Pancreas (tissue), 10 donors: ENCODE results near the gene SCARB1. TPM values are rescaled to one million over a fixed set of nuclear protein-coding genes. Genes with fewer than 3 reads are reported as not detected.

ENCODE experiments used
- ATAC-seq, 4 donors: fragments of 200-7000 bp; cut with Tn5 transposase; one replicate each; pipeline versions ENCODE4 v1.8.0 to v1.9.1; 2020; ENCODE audit warnings: mild to moderate bottlenecking in 4 of 4, moderate library complexity in 4 of 4
- DNase-seq, 6 donors: peaks; one replicate each; pipeline ENCODE4 v3.0.0-alpha.2; 2020
- FAIRE-seq: peaks from 2 replicates; lab custom pipeline; 2012; peaks lifted over from hg19 to GRCh38; lab: Jason Lieb, UNC
- H3K27ac ChIP-seq, 4 donors: fragments of 200-600 bp; sonication (generic); 1 replicate in 3 of 4; 2 replicates in 1 of 4; pipeline versions ENCODE4 v1.5.0 to v1.8.0; 2020
- H3K27me3 ChIP-seq, 4 donors: fragments of 200-600 bp; one replicate each; pipeline ENCODE4 v1.8.0; 2021
- H3K36me3 ChIP-seq, 3 donors: fragments of 200-600 bp; sonication (generic) in 1 of 3; one replicate each; pipeline versions ENCODE4 v1.5.0 to v1.8.0; 2020 to 2021
- H3K4me1 ChIP-seq, 3 donors: fragments of 200-600 bp; one replicate each; pipeline ENCODE4 v1.8.0; 2021
- H3K4me3 ChIP-seq, 4 donors: fragments of 200-600 bp; sonication (generic) in 2 of 4; one replicate each; pipeline versions ENCODE4 v1.5.0 to v1.8.0; 2020 to 2021
- H3K9me3 ChIP-seq, 4 donors: fragments of 200-600 bp; one replicate each; pipeline ENCODE4 v1.8.0; 2021
- WGBS, 2 donors: extraction: QIAGEN DNeasy Blood & Tissue Kit; methylation state at CpG; one replicate each; pipeline ENCODE4 v1.1.7; 2013; 5-methylcytosine and 5-hydroxymethylcytosine counted together
- intact Hi-C, 3 donors: fragments of 100-400 bp; cut with DNase I; formaldehyde crosslinking; loops; one replicate each; pipeline versions ENCODE4 v1.11.1 to v1.14.2; 2022
- polyA plus RNA-seq, 2 donors: library from polyadenylated mRNA; stranded (reverse); fragments of 200-250 nt; gene quantifications; one replicate each; pipeline ENCODE4 v1.2.3, GENCODE V29; 2013
- total RNA-seq, 6 donors: library from RNA; stranded (reverse); fragmentation: NEBNext Ultra II Directional in 4 of 6; extraction: Animal tissue kit (Norgen Biotek cat#: 25700) in 4 of 6; gene quantifications; one replicate each; pipeline versions ENCODE4 v1.2.1 to v1.2.4, GENCODE V29; 2021 to 2023
- TF ChIP-seq, protein P1 (sequence below), 4 donors: fragments of 200-600 bp; sonication (generic) in 3 of 4; IDR thresholded peaks; one replicate each; pipeline versions ENCODE4 v1.5.0 to v1.8.0; 2021; ENCODE audit warnings: antibody characterized with exemption in 4 of 4
- donor health status: healthy with polysubstance abuse.
- donor health status: DM: no; HTN: no; CAD: no; lungs with moderate emphysema.
- donor health status: DM: no; HTN: no; CAD: no.
- donor health status: control.
- donor health status: control.
- donor health status: Bipolar disorder and iron deficiency.
- donor health status: DM: yes; HTN: yes; CAD: no.
- donor health status: DM: no; HTN: no; CAD: no.
- donor health status: DM: no; HTN: no; CAD: no.
- donor health status: DM: yes; HTN: yes; CAD: no.

The SCARB1 gene
- total and polyA plus RNA-seq, 8 donors = 4.7 to 14.7 (median 9.6) TPM

DNA sequence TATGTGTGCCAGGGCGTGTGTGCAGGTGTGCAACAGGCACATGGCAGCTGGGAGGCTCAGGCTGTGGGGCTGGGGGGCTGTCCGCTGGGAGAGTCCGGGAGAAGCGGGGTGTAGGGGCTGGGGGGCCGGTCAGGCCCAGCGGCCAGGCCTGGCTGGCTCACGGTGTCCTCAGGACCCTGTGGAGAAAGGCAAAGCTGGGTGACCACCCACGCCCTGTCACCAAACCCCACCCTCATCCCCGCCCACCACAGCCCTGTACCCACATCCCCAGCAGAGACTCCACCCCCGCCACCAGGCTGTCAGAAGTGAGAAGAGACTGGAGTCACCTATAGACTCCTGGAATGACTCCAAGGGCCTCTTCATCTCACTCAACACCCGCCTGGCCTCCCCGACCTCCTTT lies 85.3 kb downstream of the SCARB1 start:
- Histone ChIP-seq H3K4me1 (no peaks in the 10 kb centered on the region), H3K9me3 (no peaks in the 10 kb centered on the region), H3K27me3 (no peaks in the 10 kb centered on the region), H3K36me3 (no peaks in the 10 kb centered on the region), H3K27ac (no peak overlapping the region), H3K4me3 (no peak overlapping the region)
- intact Hi-C loops = loop anchor here in 1 of 3 donors (10.0 kb wide), 1 partner anchor 734 kb away; no protein-coding TSS in a partner anchor
- FAIRE-seq (no peak), DNase-seq (no peak), ATAC-seq (no peak)
- TF ChIP-seq, protein P1, sequence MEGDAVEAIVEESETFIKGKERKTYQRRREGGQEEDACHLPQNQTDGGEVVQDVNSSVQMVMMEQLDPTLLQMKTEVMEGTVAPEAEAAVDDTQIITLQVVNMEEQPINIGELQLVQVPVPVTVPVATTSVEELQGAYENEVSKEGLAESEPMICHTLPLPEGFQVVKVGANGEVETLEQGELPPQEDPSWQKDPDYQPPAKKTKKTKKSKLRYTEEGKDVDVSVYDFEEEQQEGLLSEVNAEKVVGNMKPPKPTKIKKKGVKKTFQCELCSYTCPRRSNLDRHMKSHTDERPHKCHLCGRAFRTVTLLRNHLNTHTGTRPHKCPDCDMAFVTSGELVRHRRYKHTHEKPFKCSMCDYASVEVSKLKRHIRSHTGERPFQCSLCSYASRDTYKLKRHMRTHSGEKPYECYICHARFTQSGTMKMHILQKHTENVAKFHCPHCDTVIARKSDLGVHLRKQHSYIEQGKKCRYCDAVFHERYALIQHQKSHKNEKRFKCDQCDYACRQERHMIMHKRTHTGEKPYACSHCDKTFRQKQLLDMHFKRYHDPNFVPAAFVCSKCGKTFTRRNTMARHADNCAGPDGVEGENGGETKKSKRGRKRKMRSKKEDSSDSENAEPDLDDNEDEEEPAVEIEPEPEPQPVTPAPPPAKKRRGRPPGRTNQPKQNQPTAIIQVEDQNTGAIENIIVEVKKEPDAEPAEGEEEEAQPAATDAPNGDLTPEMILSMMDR (IDR thresholded peaks at IDR 0.05) = no peak
- 91 to 95% methylated on average over 12 of the region's 12 CpGs for WGBS, 2 donors

DNA sequence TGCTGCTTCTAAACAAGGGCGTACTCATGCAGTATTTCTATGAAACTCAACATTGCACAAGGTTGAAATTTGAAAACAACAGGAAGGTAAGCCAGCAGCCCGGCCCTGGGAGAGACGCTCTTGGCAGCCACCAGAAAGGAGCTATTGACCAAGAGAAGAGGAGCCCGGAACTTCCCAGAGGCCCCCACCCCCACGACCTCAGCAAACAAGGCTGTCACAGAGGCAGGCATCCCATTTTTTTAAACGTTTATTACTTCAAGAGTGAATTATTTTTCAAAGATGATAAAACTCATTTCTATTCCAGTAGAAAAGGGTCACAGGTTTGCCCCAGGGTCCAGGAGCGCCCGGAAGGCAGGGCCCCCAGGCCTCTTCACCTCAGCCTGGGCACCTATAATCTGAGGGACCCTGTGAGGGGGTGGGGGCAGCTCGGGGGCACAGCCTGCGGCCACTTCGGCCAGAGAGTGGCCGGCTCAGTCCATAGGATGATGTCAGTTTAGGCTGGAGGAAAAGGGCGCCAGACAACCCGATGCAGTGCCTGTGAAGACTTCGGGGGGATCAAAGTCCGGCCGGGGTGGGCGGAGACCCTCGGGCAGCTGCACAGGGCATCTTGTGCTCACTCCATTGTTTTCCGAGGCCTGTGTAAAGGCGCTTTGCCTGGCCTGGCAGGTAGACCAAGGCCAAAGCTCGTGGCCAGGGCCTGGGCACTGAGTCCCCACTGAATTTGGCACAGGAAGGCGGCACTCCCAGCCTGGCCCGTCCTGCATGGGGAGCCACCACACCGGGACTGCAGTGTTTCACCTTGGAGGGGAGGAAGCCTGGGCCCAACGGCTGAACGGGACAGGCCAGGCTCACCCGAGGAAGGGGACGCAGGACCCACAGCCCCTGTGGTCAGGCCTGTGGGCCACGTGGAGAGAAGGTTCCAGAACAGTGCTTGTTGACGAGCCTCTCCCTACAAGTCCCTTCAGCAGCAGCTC lies 86.0 kb downstream of the SCARB1 start:
- Histone ChIP-seq H3K36me3 (no peaks in the 10 kb centered on the region), H3K4me3 (no peak overlapping the region), H3K27ac (peak overlapping the region in 2 of 4 donors; percentile 33 to 57), H3K4me1 (no peaks in the 10 kb centered on the region), H3K9me3 (no peaks in the 10 kb centered on the region), H3K27me3 (no peaks in the 10 kb centered on the region)
- FAIRE-seq (no peak), DNase-seq (no peak), ATAC-seq (peak; percentile 31 to 46 (median 38))
- intact Hi-C loops = loop anchor here in 1 of 3 donors (10.0 kb wide), 1 partner anchor 733 kb away; no protein-coding TSS in a partner anchor
- WGBS, 2 donors = 71 to 74% methylated on average over 31 of the region's 31 CpGs
- TF ChIP-seq, protein P1 (IDR thresholded peaks at IDR 0.05) = no peak

DNA sequence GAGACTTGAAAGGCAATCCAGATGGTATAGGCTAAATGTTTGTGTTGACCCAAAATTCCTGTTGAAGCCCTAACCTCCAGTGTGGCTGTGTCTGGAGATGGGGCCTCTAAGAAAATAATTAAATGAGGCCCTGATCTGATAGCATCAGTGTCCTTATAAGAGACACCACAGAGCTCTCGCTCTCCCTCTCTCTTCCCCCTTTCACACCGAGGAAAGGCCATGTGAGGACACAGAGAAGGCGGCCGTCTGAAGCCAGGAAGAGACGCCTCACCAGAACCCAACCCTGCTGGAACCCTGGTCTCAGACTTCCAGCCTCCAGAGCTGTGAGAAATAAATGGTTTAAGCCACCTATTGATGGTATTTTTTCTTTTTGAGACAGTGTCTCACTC lies 87.5 kb downstream of the SCARB1 start:
- no peak overlapping the region for H3K27ac ChIP-seq
- H3K27me3 ChIP-seq = no peaks in the 10 kb centered on the region
- intact Hi-C loops = loop anchor here in 1 of 3 donors (10.0 kb wide), 1 partner anchor 731 kb away; no protein-coding TSS in a partner anchor
- H3K4me1 ChIP-seq = no peaks in the 10 kb centered on the region
- 84 to 86% methylated on average over 1 to 5 of the region's 5 CpGs for WGBS, 2 donors
- H3K4me3 ChIP-seq = no peak overlapping the region
- H3K36me3 ChIP-seq = no peaks in the 10 kb centered on the region
- no peaks in the 10 kb centered on the region for H3K9me3 ChIP-seq
- no peak for FAIRE-seq
- ATAC-seq = no peak
- TF ChIP-seq, protein P1 (IDR thresholded peaks at IDR 0.05) = no peak
- DNase-seq = no peak

DNA sequence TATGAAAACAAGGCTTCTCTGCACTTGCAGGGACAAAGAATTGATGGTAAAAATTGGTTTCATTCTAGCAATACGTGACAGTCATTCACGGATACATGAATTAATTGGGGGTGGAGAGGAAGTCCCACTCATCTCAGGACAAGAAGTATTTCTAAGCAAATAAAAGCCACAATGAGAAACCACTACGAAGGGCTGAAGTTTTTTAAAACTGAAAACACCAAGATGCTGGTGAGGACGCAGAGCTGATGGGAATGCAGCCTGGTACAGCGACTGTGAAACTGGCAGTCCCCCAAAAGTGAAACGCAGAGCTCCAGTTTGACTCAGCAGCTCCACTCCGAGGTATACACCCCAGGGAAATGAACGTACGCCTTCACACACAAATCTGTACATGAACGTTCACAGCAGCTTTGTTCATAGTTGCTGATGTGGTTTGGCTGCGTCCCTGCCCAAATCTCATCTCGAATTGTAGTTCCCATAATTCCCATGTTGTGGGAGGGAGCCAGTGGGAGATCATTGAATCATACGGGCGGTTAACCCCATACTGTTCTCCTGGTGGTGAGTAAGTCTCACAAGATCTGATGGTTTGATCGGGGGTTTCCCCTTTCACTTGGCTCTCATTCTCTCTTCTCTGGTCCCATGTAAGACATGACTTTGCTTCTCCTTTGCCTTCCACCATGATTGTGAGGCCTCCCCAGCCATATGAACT lies 89.0 kb downstream of the SCARB1 start:
- no peaks in the 10 kb centered on the region for H3K4me1 ChIP-seq
- DNase-seq (no peak), FAIRE-seq (no peak), ATAC-seq (peak in 3 of 4 donors; percentile 17 to 36 (median 29))
- H3K9me3 ChIP-seq = no peaks in the 10 kb centered on the region
- WGBS, 2 donors = 41 to 43% methylated on average over 15 of the region's 15 CpGs
- TF ChIP-seq, protein P1 (IDR thresholded peaks at IDR 0.05) = no peak
- no peak overlapping the region for H3K4me3 ChIP-seq
- intact Hi-C loops = loop anchor here in 2 of 3 donors (5.0 to 10.0 kb wide), 2 partner anchors 730 to 737 kb away; no protein-coding TSS in a partner anchor
- H3K27me3 ChIP-seq = no peaks in the 10 kb centered on the region
- H3K36me3 ChIP-seq = no peaks in the 10 kb centered on the region
- peak overlapping the region in 1 of 4 donors; percentile 20 for H3K27ac ChIP-seq
